HG02870 (cell line): Measurements from ENCODE around the gene PIK3R2.

ENCODE experiments used
- ATAC-seq: cut with Tn5 transposase; IDR thresholded peaks from one replicate; pipeline ENCODE4 v1.9.1; 2021; ENCODE audit warnings: mild to moderate bottlenecking, moderate library complexity; ENCODE audit not compliant: unreplicated experiment

PIK3R2 gene

DNA sequence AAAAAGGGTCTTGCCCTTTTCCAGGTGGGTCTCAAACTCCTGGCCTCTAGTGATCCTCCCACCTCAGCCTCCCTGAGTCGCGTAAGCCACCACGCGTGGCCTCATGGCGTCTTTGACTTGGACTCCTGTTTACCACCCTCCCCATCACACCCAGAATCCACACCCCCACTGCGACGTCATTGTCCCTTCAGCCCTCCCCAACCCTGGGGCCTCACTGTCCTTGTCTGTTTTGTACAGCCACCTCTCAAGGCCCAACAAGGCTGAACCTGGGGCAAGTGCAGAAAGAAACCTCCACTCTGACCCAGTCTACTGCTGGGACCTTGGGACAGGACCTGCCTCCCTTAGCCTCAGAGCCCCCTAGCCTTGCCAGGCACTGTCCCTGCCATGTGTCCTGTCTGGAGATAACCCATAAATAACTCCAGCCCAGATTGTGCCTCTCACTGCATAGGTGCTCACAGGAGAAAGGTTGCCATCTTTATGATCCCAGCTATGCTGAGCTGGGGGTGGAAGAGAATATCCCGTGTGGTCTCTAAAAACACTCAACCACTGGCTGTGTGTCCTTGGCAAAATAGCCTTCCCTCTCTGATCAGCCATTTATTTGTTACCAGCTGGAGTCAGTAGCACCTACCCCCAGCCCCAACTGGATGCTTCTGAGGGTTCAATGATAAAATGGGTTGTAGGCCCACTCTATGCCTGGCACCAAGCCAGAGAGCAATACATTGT lies 18.8 kb downstream of the PIK3R2 start:
- ATAC-seq: no peak

DNA sequence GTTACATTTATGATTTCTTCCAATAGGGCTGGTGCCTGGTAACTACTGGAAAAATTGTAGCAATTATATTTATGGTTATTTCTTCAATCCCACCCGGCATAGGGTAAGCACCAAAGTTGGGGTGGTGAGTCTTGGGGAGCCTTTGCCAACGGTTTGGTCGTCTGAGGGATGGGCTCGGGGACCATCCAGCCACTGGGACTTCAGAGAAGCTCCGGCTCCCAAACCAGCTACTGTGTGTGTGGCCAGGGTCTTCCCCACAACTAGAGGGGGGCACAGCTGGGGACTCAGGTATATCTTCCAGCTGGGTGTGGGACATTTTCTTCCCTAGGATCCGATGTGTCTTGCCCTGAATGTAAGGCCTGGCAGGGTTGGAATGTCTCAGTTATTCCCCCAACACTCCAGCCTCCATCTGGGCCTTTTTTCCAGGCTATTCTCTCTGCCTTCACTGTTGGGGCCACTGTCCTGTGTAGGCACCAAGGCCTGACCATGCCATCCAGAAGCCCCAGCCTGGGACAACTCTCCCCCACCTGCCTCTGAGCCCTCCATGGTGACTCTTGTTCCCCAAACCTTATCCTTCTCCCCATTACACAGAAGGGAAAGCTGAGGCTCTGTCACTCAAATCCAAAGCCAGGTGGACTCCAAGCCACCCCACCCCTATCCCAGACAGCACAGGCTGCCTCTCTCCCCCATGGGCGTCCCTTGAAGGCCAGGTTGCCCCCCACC lies 19.5 kb downstream of the PIK3R2 start:
- no peak for ATAC-seq

GRCh38 chr19:18173054-18173571 lies 20.1 kb downstream of the PIK3R2 start:
- no peak for ATAC-seq

- no peak for ATAC-seq
Observed at GRCh38 chr19:18173572-18174288, 20.8 kb downstream of the PIK3R2 start, which contains the start of gene IFI30. IFI30 (plus strand) TSS chr19:18173813; CDS start chr19:18173842, 29 bp downstream.

DNA sequence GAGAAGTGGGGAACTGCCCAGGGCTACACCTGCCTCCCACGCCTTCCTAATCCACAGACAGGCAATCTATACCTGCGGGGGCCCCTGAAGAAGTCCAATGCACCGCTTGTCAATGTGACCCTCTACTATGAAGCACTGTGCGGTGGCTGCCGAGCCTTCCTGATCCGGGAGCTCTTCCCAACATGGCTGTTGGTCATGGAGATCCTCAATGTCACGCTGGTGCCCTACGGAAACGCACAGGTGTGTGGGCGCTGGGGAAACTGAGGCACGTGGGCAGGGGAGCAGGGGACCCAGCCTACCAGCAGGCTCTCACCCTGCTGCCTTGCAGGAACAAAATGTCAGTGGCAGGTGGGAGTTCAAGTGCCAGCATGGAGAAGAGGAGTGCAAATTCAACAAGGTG lies 22.0 kb downstream of the PIK3R2 start:
- no peak for ATAC-seq

DNA sequence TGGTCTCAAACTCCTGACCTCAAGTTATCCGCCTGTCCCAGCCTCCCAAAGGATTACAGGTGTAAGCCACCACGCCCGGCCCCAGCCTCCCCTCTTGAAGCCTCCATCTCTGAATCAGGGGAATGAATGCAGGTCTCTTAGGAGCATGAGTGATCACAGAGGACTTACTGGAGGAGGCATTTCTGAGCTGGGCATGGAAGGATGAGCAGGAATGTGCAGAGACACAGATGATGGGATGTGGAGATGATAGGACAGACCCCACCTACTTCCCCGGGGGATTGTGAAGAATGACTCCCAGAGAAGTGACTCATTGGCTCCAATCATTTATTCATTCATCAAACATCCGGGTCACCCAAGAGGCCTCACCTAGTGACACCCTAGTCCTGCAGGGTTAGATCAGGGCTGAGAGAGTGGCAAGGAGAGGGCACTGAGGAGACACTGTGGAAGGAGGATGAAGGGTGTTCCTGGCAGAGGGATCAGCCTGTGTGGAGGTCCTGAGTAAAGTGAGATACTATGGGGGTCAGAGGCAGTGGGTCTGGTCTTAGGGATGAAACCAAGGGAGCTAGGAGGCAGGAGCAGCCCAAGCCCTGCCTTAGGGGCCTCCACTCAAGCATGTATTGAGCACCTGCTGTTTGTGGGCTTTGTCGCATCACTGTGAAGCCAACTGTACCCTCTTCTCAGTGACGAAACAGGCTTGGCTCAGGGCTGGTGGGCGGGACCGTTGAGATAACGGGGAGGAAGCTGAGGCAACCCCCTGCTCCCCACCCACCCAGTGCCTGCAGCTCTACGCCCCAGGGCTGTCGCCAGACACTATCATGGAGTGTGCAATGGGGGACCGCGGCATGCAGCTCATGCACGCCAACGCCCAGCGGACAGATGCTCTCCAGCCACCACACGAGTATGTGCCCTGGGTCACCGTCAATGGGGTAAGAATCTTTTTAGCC lies 23.7 kb downstream of the PIK3R2 start:
- ATAC-seq: no peak

DNA sequence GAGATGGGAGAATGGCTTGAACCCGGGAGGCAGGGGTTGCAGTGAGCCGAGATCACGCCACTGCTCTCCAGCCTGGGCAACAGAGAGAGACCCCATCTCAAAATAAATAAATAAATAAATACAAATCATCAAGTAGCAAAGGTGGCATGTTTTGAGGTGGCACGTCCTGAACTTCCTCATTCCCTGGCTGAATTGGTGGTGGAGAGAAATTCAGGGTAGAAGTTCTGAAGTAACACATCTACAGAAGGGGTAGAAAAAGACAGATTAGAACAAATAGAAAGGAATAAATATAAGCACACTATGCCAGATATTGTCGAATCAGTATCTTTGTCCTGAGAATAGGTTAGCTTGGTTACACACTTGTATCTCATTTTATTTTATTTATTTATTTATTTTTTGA lies 27.0 kb downstream of the PIK3R2 start:
- no peak for ATAC-seq

GRCh38 chr19:18183529-18183928 lies 30.6 kb downstream of the PIK3R2 start:
- ATAC-seq: no peak

DNA sequence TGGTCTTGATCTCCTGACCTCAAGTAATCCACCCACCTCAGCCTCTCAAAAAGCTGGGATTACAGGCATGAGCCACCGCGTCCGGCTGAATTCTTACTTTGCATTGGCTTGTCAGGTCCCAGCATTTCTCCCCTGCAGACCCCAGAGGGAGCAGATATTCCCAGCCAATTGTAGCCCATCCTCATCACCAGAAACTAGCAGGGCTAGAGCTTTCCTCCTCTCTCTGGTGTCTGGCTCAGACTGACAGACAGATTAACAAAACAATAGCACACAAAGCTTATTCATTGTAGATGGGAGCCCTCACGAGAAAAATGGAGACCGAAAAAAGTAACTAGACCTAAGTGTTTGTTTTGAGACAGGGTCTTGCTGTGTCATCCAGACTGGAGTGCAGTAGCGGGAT lies 32.6 kb downstream of the PIK3R2 start:
- no peak for ATAC-seq

DNA sequence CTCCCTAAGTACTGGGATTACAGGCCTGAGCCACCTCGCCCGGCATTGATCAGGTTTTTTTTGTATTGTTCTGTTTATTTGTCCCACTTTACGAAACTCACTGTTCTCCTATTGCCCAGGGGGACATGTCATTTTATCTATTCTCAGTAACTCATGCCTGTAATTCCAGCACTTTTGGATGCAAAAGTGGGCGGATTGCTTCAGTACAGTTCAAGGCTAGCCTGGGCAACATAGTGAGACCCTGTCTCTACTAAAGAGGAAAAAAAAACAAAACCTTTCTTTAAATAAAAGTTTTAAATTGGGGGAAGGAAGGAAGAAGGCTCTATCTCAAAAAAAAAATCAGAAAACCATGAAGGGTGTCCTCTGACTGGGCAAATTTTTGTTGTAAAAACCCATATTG lies 37.3 kb downstream of the PIK3R2 start:
- no peak for ATAC-seq

GRCh38 chr19:18191640-18192062 lies 38.7 kb downstream of the PIK3R2 start:
- no peak for ATAC-seq

GRCh38 chr19:18192673-18193387 lies 39.9 kb downstream of the PIK3R2 start, which contains the start of gene MPV17L2:
MPV17L2 (plus strand) TSS chr19:18193218; CDS start chr19:18193282, 64 bp downstream.
- peak; percentile 90 for ATAC-seq

DNA sequence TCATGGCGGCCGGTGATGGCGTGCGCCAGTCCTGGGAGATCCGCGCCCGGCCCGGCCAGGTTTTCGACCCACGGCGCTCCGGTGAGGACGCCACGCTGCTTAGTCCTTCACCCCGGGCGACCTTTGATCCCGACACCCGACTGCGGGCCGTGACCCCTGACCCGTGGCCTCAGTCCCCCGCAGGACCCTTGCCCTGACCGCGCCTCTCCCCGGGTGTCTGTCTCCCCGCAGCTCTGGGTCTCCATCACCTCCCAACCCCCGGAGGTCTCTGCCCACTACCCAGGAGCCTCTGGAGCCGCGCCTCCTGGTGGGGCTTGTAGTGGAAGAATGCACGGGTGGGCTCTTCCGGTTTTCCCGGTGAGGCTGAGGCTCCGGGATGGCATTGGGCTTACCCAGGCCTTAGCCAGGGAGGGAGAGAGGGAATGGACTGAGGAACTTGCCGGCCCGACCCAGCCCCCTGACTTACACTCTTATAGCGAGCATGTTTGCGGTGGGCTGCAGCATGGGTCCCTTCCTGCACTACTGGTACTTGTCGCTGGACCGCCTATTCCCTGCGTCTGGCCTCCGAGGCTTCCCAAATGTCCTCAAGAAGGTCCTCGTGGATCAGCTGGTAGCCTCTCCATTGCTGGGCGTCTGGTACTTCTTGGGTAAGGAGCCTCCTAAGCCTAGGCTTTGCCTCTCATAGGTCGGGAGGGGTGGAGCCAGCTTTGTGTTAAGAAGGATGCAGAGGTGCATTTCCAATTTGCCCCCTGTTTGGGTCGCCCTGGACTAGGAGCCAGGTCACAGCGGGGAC lies 40.6 kb downstream of the PIK3R2 start:
- peak; percentile 1 for ATAC-seq

- ATAC-seq: no peak
Observed at GRCh38 chr19:18194181-18194530, 41.2 kb downstream of the PIK3R2 start.

- ATAC-seq: no peak
Observed at GRCh38 chr19:18194554-18195238, 41.7 kb downstream of the PIK3R2 start.

DNA sequence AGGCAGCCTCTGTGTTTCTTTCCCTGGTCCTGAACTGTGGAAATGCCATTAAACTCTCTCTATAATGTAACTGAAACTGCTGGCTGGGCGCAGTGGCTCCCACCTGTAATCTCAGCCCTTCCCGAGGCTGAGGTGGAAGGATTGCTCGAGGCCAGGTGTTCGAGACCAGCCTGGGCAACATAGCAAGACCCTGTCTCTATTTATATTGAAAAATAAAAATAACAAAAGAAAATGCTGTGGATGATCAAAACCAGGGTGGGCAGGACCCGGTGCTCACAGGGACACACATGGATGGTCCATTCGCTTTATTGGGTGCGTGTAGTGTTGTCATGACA lies 43.5 kb downstream of the PIK3R2 start:
- ATAC-seq: no peak

GRCh38 chr19:18197306-18197705 lies 44.3 kb downstream of the PIK3R2 start:
- ATAC-seq: no peak

DNA sequence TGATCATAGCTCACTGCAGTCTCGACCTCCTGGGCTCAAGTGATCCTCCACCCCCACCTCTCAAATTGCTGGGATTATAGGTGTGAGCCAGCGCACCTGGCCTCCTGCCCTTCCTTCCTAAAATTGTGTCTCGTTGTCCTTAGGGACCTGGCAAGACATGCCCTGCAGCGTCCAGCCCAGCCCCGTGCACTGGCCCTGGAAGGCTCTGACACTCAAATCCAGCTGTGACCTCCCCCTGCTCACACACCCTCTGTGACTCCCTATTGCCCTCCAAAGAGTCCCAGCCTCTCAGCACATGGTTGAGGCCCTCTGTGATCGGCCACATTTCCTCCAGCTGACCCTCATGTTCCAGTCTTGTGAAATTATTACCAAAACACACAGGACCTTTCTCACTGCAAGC lies 45.0 kb downstream of the PIK3R2 start:
- no peak for ATAC-seq
